ENCODE results near the gene STRADA.
A peak's percentile ranks its signal among the peaks of the same experiment; 100 is the strongest.

Gene STRADA

GRCh38 chr17:63703029-63703428 lies 38.6 kb downstream of the STRADA start:
- in situ Hi-C loops (cut with HindIII; ENCODE audit: low sequenced_read_pairs), result no loop called here
- DNase-seq (ENCODE audit: low read depth, low spot score), result no peak
- TF ChIP-seq, protein P1, sequence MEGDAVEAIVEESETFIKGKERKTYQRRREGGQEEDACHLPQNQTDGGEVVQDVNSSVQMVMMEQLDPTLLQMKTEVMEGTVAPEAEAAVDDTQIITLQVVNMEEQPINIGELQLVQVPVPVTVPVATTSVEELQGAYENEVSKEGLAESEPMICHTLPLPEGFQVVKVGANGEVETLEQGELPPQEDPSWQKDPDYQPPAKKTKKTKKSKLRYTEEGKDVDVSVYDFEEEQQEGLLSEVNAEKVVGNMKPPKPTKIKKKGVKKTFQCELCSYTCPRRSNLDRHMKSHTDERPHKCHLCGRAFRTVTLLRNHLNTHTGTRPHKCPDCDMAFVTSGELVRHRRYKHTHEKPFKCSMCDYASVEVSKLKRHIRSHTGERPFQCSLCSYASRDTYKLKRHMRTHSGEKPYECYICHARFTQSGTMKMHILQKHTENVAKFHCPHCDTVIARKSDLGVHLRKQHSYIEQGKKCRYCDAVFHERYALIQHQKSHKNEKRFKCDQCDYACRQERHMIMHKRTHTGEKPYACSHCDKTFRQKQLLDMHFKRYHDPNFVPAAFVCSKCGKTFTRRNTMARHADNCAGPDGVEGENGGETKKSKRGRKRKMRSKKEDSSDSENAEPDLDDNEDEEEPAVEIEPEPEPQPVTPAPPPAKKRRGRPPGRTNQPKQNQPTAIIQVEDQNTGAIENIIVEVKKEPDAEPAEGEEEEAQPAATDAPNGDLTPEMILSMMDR (IDR thresholded peaks at IDR 0.05; ENCODE audit: low read depth, low read length), result no peak
- no peak overlapping the region for H3K4me3 ChIP-seq (ENCODE audit: low read depth, low read length)

GRCh38 chr17:63702721-63703015 lies 38.9 kb downstream of the STRADA start:
- no peak for DNase-seq (ENCODE audit: low read depth, low spot score)
- H3K4me3 ChIP-seq (ENCODE audit: low read depth, low read length), result no peak overlapping the region
- in situ Hi-C loops (cut with HindIII; ENCODE audit: low sequenced_read_pairs), result no loop called here
- TF ChIP-seq, protein P1 (IDR thresholded peaks at IDR 0.05; ENCODE audit: low read depth, low read length), result no peak

GRCh38 chr17:63701868-63702720 lies 39.5 kb downstream of the STRADA start:
- H3K4me3 ChIP-seq (ENCODE audit: low read depth, low read length), result no peak overlapping the region
- TF ChIP-seq, protein P1 (IDR thresholded peaks at IDR 0.05; ENCODE audit: low read depth, low read length), result no peak
- no peak for DNase-seq (ENCODE audit: low read depth, low spot score)
- in situ Hi-C loops (cut with HindIII; ENCODE audit: low sequenced_read_pairs), result no loop called here

GRCh38 chr17:63701456-63701820 lies 40.2 kb downstream of the STRADA start:
- no peak for DNase-seq (ENCODE audit: low read depth, low spot score)
- no peak overlapping the region for H3K4me3 ChIP-seq (ENCODE audit: low read depth, low read length)
- in situ Hi-C loops (cut with HindIII; ENCODE audit: low sequenced_read_pairs), result no loop called here
- TF ChIP-seq, protein P1 (IDR thresholded peaks at IDR 0.05; ENCODE audit: low read depth, low read length), result no peak

DNA sequence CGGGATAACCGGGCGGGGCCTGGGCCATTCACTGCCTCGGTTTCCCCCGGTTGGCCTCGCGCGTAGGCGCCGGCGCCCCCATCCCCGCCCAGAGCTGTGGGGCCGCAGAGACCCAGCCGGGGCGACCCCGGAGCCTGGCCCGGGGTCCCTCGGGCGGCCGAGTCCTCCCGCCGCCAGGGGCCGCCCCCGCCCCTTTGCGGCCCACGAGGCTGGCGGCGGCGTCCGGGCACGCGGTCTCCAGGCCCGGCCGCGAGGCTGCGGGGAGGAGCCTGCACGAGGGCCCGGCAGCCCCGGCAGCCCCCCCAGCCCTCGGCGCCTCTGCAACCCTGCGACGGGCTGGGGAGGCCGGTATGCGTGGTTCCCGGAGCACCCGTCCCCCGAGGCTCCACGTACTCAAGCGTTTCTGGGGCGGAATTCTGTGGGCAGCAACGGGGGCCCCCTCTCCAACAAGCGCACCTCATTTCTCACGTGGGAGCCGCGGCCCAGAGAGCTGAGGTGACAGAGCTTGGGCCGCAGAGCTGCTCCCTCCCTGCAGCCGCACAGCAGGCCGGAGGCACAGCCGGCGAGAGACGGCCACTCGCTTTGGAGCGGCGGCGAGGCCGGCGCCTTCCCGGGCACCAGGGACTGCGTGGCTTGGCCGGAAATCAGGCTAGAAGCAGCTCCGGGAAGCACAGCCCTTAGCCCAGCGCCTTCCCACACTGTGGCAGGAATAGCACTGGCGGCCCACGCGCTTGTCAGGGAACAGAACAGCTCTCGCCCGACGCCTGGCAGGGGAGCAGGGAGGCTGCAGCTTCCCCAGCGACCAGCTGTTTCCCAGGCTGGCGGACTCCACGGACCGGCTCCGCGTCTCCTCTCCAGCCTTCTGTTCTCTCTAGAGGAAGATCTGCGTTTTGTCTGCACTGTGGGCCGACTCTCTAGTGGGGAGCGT lies 40.8 kb downstream of the STRADA start:
- TF ChIP-seq, protein P1 (IDR thresholded peaks at IDR 0.05; ENCODE audit: low read depth, low read length), result no peak
- DNase-seq (ENCODE audit: low read depth, low spot score), result peak; percentile 52
- in situ Hi-C loops (cut with HindIII; ENCODE audit: low sequenced_read_pairs), result no loop called here
- peak overlapping the region; percentile 29 for H3K4me3 ChIP-seq (ENCODE audit: low read depth, low read length)

GRCh38 chr17:63699638-63700527 lies 41.7 kb downstream of the STRADA start, which contains the start of gene LIMD2:
Gene LIMD2 (minus strand): TSS chr17:63700125. CDS start chr17:63699298, 827 bp downstream.
- peak within 1 kb of the TSS; percentile 54 for H3K4me3 ChIP-seq (ENCODE audit: low read depth, low read length)
- TF ChIP-seq, protein P1 (IDR thresholded peaks at IDR 0.05; ENCODE audit: low read depth, low read length), result no peak
- DNase-seq (ENCODE audit: low read depth, low spot score), result peak; percentile 32
- in situ Hi-C loops (cut with HindIII; ENCODE audit: low sequenced_read_pairs), result no loop called here

Data from astrocyte of the spinal cord (primary cell).